Colonic mucosa (tissue), 4 donors: ENCODE results near the gene DLGAP4. TPM values are rescaled to one million over a fixed set of nuclear protein-coding genes. Genes with fewer than 3 reads are reported as not detected.

Experiments used
- DNase-seq: peaks from one replicate; pipeline ENCODE4 v3.0.0-alpha.2; 2020
- H3K27ac ChIP-seq: fragments of 200-600 bp; one replicate; pipeline ENCODE4 v1.8.0; 2021
- H3K27me3 ChIP-seq: fragments of 200-600 bp; one replicate; pipeline ENCODE4 v1.8.0; 2021
- H3K36me3 ChIP-seq: fragments of 200-600 bp; one replicate; pipeline ENCODE4 v1.8.0; 2021
- H3K4me1 ChIP-seq: fragments of 200-600 bp; one replicate; pipeline ENCODE4 v1.8.0; 2021; ENCODE audit warnings: mild to moderate bottlenecking
- H3K4me3 ChIP-seq: fragments of 200-600 bp; one replicate; pipeline ENCODE4 v1.8.0; 2021
- H3K9ac ChIP-seq, 2 donors: one replicate each; pipeline ENCODE4 v1.7.0; 2013; ENCODE audit warnings: control low read depth in 2 of 2, low read depth in 2 of 2, low read length in 2 of 2
- H3K9me3 ChIP-seq: fragments of 200-600 bp; one replicate; pipeline ENCODE4 v1.8.0; 2021
- intact Hi-C: fragments of 100-400 bp; cut with DNase I; formaldehyde crosslinking; loops from one replicate; pipeline ENCODE4 v1.14.1; 2022
- total RNA-seq, 2 donors: library from RNA; stranded (reverse); fragmentation: NEBNext Ultra II Directional in 1 of 2; extraction: Animal tissue kit (Norgen Biotek cat#: 25700) in 1 of 2; gene quantifications; one replicate each; pipeline ENCODE4 v1.2.1, GENCODE V29; 2021
- TF ChIP-seq, protein P1 (sequence below): fragments of 200-600 bp; IDR thresholded peaks from one replicate; pipeline ENCODE4 v1.8.0; 2022; ENCODE audit warnings: antibody characterized with exemption, mild to moderate bottlenecking
- donor health status: healthy.
- donor health status: DM: no; HTN: no; CAD: no.
- donor health status: DM: no; HTN: no; CAD: no.

DLGAP4 gene
- total RNA-seq, 2 donors from 2014 or later = 43.1 to 48.6 TPM

- no peak for DNase-seq
- H3K27ac ChIP-seq = no peak overlapping the region
- H3K4me3 ChIP-seq = no peak overlapping the region
- no peaks in the 10 kb centered on the region for H3K36me3 ChIP-seq
- H3K4me1 ChIP-seq = no peaks in the 10 kb centered on the region
- intact Hi-C loops = no loop called here
- H3K27me3 ChIP-seq = no peaks in the 10 kb centered on the region
- H3K9ac ChIP-seq = no peak overlapping the region
- TF ChIP-seq, protein P1, sequence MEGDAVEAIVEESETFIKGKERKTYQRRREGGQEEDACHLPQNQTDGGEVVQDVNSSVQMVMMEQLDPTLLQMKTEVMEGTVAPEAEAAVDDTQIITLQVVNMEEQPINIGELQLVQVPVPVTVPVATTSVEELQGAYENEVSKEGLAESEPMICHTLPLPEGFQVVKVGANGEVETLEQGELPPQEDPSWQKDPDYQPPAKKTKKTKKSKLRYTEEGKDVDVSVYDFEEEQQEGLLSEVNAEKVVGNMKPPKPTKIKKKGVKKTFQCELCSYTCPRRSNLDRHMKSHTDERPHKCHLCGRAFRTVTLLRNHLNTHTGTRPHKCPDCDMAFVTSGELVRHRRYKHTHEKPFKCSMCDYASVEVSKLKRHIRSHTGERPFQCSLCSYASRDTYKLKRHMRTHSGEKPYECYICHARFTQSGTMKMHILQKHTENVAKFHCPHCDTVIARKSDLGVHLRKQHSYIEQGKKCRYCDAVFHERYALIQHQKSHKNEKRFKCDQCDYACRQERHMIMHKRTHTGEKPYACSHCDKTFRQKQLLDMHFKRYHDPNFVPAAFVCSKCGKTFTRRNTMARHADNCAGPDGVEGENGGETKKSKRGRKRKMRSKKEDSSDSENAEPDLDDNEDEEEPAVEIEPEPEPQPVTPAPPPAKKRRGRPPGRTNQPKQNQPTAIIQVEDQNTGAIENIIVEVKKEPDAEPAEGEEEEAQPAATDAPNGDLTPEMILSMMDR = no peak
- H3K9me3 ChIP-seq = no peaks in the 10 kb centered on the region
Measured at GRCh38 chr20:36447101-36447500, 141.0 kb downstream of the DLGAP4 start.

DNA sequence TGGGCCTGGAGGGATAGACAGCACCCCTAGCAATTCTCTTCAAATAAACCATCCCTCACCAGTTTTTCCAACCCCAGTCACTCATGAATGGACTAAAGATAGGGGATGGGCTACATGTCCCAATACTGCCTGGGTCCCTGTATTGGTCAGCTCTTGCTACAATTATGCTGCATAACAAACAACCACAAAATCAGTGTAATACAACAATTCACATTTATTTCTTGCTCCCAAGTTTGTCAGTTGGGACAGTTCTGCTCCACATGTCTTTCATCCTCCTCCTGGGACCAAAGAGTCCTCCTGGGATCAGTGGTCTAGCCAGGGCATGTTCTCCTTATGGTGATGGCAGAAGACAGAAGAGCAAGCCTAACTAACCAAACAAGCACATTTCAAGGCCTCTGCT, 143.5 kb downstream of the DLGAP4 start:
- intact Hi-C loops = no loop called here
- H3K4me1 ChIP-seq = no peaks in the 10 kb centered on the region

GRCh38 chr20:36454332-36454697, 148.2 kb downstream of the DLGAP4 start:
- no peaks in the 10 kb centered on the region for H3K27me3 ChIP-seq
- H3K9me3 ChIP-seq = no peaks in the 10 kb centered on the region
- H3K9ac ChIP-seq = no peak overlapping the region
- TF ChIP-seq, protein P1 = no peak
- no peaks in the 10 kb centered on the region for H3K36me3 ChIP-seq
- H3K4me1 ChIP-seq = no peaks in the 10 kb centered on the region
- intact Hi-C loops = no loop called here
- H3K27ac ChIP-seq = no peak overlapping the region
- DNase-seq = no peak
- H3K4me3 ChIP-seq = no peak overlapping the region

More for the DNA sequence above, 143.5 kb downstream of the DLGAP4 start:
- H3K9ac ChIP-seq = no peak overlapping the region
- no peak overlapping the region for H3K27ac ChIP-seq
- TF ChIP-seq, protein P1 = no peak
- DNase-seq = no peak
- no peaks in the 10 kb centered on the region for H3K27me3 ChIP-seq
- H3K36me3 ChIP-seq = no peaks in the 10 kb centered on the region
- no peak overlapping the region for H3K4me3 ChIP-seq
- no peaks in the 10 kb centered on the region for H3K9me3 ChIP-seq

DNA sequence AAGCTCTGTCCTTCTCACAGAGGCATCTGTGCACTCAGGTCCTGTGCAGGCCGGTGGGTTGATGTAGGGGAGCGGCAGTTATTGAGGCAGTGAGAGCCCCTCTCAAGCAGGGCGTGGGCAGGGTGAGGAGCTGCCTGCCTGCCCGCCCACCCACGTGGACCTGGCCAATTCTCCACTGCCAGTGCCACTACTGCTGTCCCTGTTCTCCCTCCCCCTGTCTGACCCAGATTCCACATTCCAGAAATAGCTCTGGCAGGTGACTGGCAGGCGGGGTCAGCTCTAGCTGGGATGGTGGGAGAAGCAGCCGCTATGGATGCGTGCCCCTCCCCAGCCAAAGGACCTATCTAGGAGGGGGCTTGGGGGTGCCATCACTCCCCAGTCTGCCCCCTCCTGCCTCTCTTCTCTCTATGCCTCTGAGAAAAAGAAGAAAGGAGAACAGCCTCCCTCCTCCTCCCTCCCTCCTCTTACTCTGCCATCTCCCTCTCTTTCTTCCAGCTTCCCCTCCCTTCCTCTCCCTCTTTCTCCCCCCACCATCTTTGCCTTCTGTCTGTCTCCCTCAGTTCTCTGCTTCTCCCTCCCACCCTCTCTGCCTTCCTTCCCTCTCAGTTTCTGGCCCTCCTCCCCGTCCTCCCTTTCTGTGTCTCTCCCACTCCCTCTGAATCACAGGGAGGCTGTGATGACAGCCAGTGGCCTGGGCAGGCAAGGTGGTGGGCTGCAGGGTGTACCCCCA, 148.7 kb downstream of the DLGAP4 start:
- no peaks in the 10 kb centered on the region for H3K9me3 ChIP-seq
- no peaks in the 10 kb centered on the region for H3K36me3 ChIP-seq
- no peaks in the 10 kb centered on the region for H3K27me3 ChIP-seq
- no peak overlapping the region for H3K9ac ChIP-seq
- no peak overlapping the region for H3K4me3 ChIP-seq
- H3K4me1 ChIP-seq = no peaks in the 10 kb centered on the region
- intact Hi-C loops = no loop called here
- TF ChIP-seq, protein P1 = no peak
- no peak for DNase-seq
- no peak overlapping the region for H3K27ac ChIP-seq

- no peaks in the 10 kb centered on the region for H3K9me3 ChIP-seq
- intact Hi-C loops = no loop called here
- H3K27me3 ChIP-seq = no peaks in the 10 kb centered on the region
- DNase-seq = no peak
- no peak overlapping the region for H3K9ac ChIP-seq
- no peak overlapping the region for H3K4me3 ChIP-seq
- no peaks in the 10 kb centered on the region for H3K4me1 ChIP-seq
- TF ChIP-seq, protein P1 = no peak
- H3K36me3 ChIP-seq = no peaks in the 10 kb centered on the region
- no peak overlapping the region for H3K27ac ChIP-seq
Measured at GRCh38 chr20:36455972-36456625, 150.0 kb downstream of the DLGAP4 start.
